ENCODE results near the gene RAB7A. TPM values are rescaled to one million over a fixed set of nuclear protein-coding genes. Genes with fewer than 3 reads are reported as not detected.
A peak's percentile ranks its signal among the peaks of the same experiment; 100 is the strongest.

The RAB7A gene
- total RNA-seq, 1 experiment from 2014 or later = 233 TPM

DNA sequence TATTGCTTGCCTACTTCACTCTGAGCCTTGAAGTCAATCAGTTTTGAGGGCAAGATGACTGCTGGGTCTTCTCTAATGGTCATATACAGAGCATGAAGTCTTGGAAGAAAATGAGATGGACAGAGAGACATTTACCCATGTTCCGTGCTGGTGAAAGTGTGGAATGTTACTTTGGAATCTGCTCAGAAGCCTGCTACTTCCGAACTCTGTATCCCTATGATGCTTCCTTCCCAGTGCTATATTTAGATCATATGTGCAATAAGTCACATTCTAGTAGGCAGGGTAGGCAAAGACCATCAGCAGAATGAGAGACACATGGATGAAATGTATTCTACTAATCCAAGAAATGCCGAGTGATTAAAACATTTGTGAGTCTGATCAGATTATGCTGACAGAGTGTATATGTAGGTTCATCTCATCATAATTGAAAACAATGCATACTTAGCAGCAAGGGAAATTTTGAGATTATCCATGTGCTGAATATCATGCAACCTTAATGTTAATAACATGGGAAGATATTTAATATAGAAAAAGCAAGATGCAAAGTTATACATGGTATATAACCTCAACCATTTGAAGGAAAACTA, 60.5 kb downstream of the RAB7A start (continued):
- TF ChIP-seq POLR2AphosphoS5 (IDR thresholded peaks at IDR 0.05; ENCODE audit: low read depth, low read length) = no peak
- TF ChIP-seq, protein P1, sequence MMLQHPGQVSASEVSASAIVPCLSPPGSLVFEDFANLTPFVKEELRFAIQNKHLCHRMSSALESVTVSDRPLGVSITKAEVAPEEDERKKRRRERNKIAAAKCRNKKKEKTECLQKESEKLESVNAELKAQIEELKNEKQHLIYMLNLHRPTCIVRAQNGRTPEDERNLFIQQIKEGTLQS (IDR thresholded peaks at IDR 0.05) = no peak
- TF ChIP-seq ZFX (IDR thresholded peaks at IDR 0.05) = no peak
- TF ChIP-seq EGR1 (IDR thresholded peaks at IDR 0.05; ENCODE audit: low read depth) = no peak
- no peak for TF ChIP-seq EZH2phosphoT487 (IDR thresholded peaks at IDR 0.05; ENCODE audit: borderline replicate concordance)
- TF ChIP-seq TCF7L2 (IDR thresholded peaks at IDR 0.05; ENCODE audit: borderline replicate concordance, extremely low read depth, insufficient read depth, insufficient read length) = no peak

DNA sequence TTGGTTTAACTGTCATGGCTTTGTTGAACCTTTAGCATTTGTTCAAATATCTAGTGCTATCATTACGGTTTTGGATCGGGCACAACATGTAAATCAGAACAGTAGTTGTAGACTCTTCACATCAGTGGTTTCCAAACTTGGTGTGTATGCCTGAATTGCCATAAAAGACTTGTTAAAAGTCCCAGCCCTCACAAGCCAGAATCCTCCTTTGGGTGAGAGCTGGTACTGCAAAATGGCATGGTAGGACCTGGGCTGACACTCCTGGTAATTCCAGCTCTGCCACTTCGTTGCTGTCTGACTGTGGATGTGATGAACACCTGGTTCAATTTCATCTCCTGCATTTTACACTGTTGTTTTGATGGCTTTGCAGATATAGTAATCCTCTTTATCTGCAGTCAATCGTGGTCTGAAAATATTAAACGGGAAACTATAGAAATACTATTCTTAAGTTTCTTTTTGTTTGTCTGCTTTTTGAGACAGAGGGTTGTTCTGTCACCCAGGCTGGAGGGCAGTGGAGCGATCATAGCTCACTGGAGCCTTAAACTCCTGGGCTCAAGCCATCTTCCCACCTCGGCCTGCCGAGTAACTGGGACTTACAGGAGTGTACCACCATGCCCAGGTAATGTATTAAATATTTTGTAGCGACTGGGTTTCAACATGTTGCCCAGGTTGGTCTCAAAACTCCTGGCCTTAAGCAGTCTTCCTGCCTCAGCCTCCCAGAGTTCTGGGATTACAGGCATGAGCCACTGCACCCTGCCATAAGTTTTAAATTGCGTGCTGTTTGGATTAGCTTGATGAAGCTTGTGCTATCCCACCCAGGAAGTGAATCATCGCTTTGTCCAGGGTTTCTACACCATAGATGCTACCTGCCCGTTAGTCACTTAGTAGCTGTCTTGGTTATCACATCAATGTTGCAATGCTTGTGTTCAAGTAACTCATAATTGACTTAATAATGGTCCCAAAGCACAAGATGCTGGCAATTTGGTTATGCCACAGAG, 61.6 kb downstream of the RAB7A start:
- H3K27me3 ChIP-seq (ENCODE audit: insufficient read depth, low read length) = no peaks in the 10 kb centered on the region
- H3K36me3 ChIP-seq (ENCODE audit: control insufficient read depth in 1 of 2, insufficient read depth in 2 of 2, low read length in 2 of 2) = no peaks in the 10 kb centered on the region
- DNase-seq (ENCODE audit: low read depth, low spot score) (peak; percentile 51), ATAC-seq (peak; percentile 87)
- peak overlapping the region; percentile 35; the same call in 1 of the 2 replicates for H3K27ac ChIP-seq (ENCODE audit: low read depth, low read length)
- POLR2A ChIA-PET = interaction anchor here (1.2 kb wide), 1 partner anchor 107 kb away, joined by 5 read pairs; no protein-coding TSS in a partner anchor
- no peak overlapping the region for H2AFZ ChIP-seq (ENCODE audit: low read depth, low read length, poor library complexity, severe bottlenecking)
- RAD21 ChIA-PET (ENCODE audit: low non-redundant PET in 1 of 2, low total read pairs in 2 of 2, uncharacterized antibody in 2 of 2, unreplicated experiment in 2 of 2) = no interaction called here
- H3K4me1 ChIP-seq (ENCODE audit: control insufficient read depth in 1 of 2, insufficient read depth in 2 of 2, low read length in 2 of 2) = peaks cover 34 to 66% of the 10 kb centered on the region in 2 experiments
- H3K4me3 ChIP-seq (replicated peaks in 1 of 2; ENCODE audit: low read depth in 1 of 2, low read length in 2 of 2) = peak overlapping the region; percentile 19 to 37
- peak overlapping the region; percentile 63 for H3K4me2 ChIP-seq (ENCODE audit: low read length)
- peak overlapping the region; percentile 28 for H3K9ac ChIP-seq (ENCODE audit: low read length)
- no peaks in the 10 kb centered on the region for H3K9me3 ChIP-seq (ENCODE audit: control insufficient read depth in 1 of 2, insufficient read depth in 1 of 2, low read depth in 1 of 2, low read length in 2 of 2)
- peaks cover 98% of the 10 kb centered on the region for H3K79me2 ChIP-seq (ENCODE audit: insufficient read depth, low read length)
- H4K20me1 ChIP-seq (ENCODE audit: insufficient read depth) = peaks cover 12% of the 10 kb centered on the region; the same call in 1 of the 2 replicates
- BruUV-seq (replicated peaks) = no TSS peak
- intact Hi-C loops (cut with micrococcal nuclease) = loop anchor here (2.0 kb wide), 1 partner anchor 107 kb away; no protein-coding TSS in a partner anchor
- CTCF ChIA-PET = interaction anchor here (1.1 to 1.6 kb wide), 3 partner anchors 12 to 107 kb away, joined by 3 to 11 read pairs (median 3); no protein-coding TSS in a partner anchor
- no peaks in the 10 kb centered on the region for H3K9me2 ChIP-seq (ENCODE audit: insufficient read depth)
- no peak for TF ChIP-seq SRF (IDR thresholded peaks at IDR 0.05; ENCODE audit: low read depth)
- peak; percentile 77 for TF ChIP-seq FOSL1 (IDR thresholded peaks at IDR 0.05; ENCODE audit: low read depth)
- TF ChIP-seq TCF7L2 (IDR thresholded peaks at IDR 0.05; ENCODE audit: borderline replicate concordance, extremely low read depth, insufficient read depth, insufficient read length) = no peak
- TF ChIP-seq ZFX (IDR thresholded peaks at IDR 0.05) = no peak
- no peak for TF ChIP-seq ZNF274 (IDR thresholded peaks at IDR 0.05; ENCODE audit: low read depth, low read length)
- TF ChIP-seq, protein P2, sequence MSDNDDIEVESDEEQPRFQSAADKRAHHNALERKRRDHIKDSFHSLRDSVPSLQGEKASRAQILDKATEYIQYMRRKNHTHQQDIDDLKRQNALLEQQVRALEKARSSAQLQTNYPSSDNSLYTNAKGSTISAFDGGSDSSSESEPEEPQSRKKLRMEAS (IDR thresholded peaks at IDR 0.05) = peak; percentile 27; the same call in 1 of the 2 replicates
- no peak for TF ChIP-seq POLR2A (IDR thresholded peaks at IDR 0.05; ENCODE audit: borderline replicate concordance, extremely low read depth, insufficient read depth, insufficient read length)
- TF ChIP-seq, protein P3, sequence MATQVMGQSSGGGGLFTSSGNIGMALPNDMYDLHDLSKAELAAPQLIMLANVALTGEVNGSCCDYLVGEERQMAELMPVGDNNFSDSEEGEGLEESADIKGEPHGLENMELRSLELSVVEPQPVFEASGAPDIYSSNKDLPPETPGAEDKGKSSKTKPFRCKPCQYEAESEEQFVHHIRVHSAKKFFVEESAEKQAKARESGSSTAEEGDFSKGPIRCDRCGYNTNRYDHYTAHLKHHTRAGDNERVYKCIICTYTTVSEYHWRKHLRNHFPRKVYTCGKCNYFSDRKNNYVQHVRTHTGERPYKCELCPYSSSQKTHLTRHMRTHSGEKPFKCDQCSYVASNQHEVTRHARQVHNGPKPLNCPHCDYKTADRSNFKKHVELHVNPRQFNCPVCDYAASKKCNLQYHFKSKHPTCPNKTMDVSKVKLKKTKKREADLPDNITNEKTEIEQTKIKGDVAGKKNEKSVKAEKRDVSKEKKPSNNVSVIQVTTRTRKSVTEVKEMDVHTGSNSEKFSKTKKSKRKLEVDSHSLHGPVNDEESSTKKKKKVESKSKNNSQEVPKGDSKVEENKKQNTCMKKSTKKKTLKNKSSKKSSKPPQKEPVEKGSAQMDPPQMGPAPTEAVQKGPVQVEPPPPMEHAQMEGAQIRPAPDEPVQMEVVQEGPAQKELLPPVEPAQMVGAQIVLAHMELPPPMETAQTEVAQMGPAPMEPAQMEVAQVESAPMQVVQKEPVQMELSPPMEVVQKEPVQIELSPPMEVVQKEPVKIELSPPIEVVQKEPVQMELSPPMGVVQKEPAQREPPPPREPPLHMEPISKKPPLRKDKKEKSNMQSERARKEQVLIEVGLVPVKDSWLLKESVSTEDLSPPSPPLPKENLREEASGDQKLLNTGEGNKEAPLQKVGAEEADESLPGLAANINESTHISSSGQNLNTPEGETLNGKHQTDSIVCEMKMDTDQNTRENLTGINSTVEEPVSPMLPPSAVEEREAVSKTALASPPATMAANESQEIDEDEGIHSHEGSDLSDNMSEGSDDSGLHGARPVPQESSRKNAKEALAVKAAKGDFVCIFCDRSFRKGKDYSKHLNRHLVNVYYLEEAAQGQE (IDR thresholded peaks at IDR 0.05; ENCODE audit: low read depth) = no peak
- no peak for TF ChIP-seq EZH2phosphoT487 (IDR thresholded peaks at IDR 0.05; ENCODE audit: borderline replicate concordance)
- TF ChIP-seq YY1 (IDR thresholded peaks at IDR 0.05; ENCODE audit: extremely low read depth, insufficient replicate concordance, low read depth, low read length) = peak; percentile 17
- 0 out of 2 replicates have a peak, but pooled peaks have one; percentile 42 for TF ChIP-seq SIN3A (IDR thresholded peaks at IDR 0.05; ENCODE audit: low read depth)
- TF ChIP-seq, protein P4, sequence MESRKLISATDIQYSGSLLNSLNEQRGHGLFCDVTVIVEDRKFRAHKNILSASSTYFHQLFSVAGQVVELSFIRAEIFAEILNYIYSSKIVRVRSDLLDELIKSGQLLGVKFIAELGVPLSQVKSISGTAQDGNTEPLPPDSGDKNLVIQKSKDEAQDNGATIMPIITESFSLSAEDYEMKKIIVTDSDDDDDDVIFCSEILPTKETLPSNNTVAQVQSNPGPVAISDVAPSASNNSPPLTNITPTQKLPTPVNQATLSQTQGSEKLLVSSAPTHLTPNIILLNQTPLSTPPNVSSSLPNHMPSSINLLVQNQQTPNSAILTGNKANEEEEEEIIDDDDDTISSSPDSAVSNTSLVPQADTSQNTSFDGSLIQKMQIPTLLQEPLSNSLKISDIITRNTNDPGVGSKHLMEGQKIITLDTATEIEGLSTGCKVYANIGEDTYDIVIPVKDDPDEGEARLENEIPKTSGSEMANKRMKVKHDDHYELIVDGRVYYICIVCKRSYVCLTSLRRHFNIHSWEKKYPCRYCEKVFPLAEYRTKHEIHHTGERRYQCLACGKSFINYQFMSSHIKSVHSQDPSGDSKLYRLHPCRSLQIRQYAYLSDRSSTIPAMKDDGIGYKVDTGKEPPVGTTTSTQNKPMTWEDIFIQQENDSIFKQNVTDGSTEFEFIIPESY (IDR thresholded peaks at IDR 0.05; ENCODE audit: extremely low read depth, insufficient replicate concordance, low read length) = no peak
- TF ChIP-seq EZH2 (IDR thresholded peaks at IDR 0.05) = no peak

All from HCT116 (cell line).